Measurements from ENCODE around the gene MMD. TPM values are rescaled to one million over a fixed set of nuclear protein-coding genes. Genes with fewer than 3 reads are reported as not detected.
"Not testable (repeated sequence)": the region's sequence is repeated elsewhere in the genome, so short reads cannot be mapped to it uniquely, and the experiment has no call there.

The MMD gene
- total RNA-seq, 1 donor from 2014 or later = 2.1 TPM

DNA sequence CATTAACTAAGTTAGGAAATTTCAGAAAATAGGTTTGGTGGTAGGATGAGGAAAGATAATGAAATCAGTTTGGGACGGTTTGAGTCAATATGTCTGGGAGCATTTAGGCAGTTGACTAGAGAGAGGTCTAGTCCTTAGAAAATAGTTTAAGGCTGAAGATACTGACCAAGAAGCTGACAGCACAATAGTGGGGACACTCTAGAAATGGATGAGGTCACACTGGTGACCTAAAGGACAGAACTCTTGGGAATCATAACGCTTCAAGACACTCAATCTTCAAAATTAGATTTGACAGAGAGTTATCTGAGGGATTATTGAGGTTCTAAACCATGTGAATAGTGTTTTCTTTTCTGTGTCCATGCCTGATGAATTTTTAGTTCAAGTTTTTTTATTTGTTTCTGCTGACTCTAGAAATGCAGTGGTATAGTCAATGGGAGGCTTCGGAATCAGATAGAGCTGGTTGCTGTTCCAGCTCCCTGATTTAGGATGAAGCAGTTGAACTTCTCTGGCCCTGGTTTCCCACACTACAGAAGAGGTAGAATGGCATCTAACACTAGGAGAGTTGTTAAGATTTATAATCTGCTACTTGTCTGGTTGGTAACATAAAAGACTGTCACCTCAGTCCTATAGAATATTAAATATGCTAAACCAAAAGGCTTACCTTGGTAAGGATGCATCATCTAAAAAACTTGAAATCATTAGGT, 29.7 kb downstream of the MMD start:
- no peak for ATAC-seq

DNA sequence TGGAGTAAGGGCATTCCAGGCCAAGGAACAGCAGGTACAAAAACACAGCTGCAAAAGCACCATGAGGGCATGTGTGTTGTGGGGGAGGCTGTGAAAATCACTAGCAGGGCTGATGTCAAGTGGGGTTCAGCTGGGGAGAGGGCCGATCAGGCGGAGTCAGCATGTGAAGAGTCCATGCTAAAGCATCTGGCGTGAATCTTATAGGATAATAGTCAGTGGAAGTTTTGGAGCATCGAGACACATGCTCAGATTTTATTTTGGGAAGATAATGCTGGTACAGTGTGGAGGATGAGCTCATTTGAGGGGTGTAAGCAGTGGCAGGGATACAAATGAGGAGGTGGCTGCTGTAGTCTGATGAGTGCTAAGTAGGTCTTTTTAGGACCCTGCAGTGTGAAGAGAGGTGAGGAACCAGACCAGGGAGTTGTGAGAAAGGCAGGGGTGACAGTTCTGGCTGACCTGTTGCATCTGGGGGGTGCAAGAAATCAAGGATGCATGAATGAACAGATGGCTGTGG, 30.3 kb downstream of the MMD start:
- ATAC-seq = no peak

DNA sequence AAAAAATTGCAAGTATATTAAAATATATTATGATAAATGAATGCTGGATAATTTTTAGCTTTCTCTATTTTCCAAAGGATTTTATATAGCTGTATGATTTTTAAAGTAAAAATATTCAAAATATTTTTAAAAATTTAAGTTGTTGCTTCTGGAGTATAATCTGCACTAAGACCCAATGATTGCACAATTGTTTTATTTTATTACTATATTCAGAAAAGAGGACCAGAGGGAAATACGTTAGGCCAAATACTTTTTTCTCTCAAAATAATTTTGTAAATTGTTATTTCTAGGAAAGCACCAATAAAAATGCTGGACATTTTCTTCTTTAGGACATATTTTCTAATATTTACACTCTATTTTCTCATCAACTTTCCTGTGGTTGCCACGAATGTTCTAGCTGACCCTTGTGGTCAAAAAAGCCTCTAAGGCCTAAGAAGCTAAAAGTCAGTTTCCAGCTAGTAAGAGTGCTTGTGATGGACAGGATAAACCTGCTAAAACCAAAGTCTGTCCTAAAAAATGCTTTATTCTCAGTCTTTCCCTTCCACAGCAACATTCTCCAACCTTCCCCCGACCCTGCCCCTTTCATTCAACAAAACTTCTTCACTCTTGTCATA, 31.2 kb downstream of the MMD start:
- no peak for ATAC-seq

DNA sequence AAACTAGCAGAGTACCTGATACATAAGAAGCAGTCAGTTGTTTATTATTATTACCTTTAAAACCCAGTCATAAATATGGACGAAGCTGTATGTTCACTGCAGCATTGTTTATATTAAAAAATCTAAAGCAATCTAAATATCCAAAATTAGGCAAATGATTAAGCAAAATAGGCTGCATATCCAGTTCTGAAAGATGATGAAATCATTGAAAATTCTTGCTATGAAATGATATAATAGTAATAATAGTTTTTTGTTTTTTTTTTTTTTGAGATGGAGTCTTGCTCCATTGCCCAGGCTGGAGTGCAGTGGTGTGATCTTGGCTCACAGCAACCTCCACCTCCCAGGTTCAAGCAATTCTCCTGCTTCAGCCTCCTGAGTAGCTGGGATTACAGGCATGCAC, 31.9 kb downstream of the MMD start:
- not testable (repeated sequence) for ATAC-seq

DNA sequence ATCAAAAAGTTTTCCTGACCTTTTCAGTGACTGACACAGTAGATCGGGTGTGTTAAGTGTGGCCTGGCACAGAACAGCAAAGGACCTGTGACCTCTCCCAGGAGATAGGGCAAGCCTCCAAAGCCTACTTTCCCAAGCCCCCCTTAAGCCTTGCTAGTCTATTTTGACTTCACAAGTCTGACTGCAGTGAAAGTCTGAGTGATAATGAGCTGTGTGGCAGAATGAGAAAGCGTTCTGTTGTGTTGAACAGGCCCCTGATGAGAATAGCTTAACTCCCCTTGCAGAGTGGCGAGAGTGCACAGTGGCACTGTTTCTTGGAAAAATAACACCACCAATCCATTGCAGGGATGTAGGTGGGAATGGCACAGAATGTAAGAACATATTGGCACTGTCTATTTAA, 32.8 kb downstream of the MMD start:
- no peak for ATAC-seq

DNA sequence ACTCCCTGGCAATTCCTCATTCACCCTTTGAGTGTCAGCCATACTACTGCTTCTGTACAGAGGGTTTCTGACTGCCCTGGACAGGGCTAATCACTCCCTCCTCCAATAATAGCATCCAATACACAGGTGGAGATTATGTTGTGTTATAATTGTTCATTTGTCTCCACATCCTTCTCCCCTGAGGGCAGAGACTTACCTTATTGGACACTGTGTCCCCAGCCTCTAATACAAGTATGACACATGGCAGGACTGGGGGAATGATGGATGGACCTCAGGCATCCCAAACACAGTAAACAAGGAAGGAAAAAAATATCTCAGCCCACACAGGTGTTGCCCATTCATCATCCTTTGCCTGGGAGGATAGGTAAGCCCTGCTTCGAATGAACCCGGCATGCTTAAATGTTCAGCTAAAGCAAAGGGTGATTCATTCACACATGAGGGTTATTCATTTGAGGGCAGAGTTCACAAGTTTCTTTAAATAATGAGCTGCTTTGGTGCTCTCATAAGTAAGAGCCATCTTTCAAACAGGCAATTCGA, 34.8 kb downstream of the MMD start:
- ATAC-seq = no peak

DNA sequence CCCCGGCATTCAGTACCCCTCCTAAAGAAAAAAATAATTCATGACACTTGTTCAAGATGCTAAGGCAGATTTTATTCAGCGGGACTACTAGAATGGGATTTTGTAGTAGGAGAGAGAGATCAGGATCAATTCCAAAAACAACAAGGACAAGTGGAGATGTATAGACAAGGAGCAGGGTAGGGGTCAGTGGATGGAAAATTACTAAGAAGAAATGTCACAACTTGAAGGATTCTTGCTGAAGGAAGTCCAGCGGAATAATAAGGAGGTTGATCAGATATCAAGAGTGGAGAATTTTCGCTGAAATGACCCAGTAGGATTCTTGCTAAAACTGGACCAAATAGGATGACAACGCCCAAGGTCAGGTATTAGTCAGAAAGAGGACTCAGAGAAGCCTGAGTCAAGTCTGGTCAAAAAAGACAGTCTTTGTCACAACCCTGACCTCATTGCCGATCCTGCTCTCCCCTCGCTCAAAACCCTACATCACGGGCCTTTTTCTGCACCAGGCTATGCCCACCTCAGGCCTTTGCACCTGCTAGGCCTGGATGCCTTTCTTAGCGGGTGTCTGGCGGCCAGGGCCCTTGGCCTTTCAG, 36.9 kb downstream of the MMD start:
- peak; percentile 8 for ATAC-seq

DNA sequence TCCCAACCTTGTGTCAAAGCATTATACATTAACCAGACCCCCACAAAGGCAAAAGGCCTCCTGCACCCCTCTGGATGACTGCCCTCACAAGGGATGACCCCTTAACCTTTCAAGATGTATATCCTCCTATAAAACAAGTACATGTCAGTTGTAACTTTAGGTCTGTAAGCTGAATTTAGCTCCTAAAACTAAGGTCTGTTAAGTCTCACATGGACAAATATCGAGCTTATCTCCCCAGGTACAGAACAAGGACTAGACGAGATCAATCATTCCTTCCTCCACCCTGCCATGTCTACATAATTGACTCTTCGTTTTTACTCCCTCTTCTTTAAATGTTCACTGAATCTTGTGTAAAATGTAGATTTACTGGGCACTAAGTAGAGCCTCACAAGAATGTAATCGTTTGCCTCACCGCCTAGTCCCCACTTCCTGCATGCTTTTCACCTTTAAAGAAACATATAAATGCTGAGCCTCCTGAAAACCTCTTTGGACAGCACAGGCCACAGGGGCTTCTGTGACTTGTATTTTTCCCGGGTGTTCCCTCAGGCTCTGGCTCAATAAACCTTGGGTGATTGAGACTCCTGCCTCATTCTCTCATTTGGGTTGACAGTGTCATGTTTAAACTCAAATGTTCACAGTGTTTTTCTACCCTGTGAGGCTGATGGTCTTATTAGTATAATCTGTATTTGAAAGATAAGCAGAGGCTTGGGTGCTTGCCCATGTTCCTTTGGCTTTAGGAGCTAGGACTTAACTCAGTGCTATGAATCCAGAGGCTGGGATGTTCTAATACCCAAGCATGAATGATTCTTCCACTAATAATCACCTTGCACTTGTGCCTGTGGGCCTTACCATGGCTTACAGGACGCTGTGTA, 37.6 kb downstream of the MMD start:
- no peak for ATAC-seq

DNA sequence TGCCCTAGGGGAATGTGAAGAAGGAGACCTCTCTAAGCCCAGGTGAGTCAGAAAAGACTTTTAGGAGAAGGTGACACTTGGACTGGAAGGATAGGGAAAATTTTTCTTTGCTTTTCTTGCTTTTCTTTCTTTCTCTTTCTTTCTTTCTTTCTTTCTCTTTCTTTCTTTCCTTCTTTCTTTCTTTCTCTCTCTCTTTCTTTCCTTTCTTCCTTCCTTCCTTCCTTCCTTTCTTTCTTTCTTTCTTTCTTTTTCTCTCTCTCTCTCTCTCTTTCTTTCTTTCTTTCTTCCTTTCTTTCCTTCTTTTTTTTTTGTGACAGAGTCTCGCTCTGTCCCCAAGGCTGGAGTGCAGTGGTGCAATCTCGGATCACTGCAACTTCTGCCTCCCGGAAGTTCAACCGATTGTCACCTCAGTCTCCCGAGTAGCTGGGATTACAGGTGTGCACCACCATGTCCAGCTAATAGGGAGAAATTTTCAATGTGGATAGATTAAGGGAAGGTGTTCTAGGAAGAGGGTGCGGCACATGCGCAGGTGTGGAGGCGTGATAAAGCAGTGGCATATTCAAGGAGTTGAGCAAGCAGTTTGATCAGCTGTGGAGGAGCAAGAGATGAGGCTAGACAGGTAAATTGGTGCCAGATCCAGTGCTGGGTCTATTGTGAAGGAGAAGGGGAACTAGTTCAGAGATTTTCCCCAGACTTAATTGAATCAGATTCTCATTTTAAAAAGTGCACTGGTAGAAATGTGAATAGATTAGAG, 40.4 kb downstream of the MMD start:
- no peak for ATAC-seq

DNA sequence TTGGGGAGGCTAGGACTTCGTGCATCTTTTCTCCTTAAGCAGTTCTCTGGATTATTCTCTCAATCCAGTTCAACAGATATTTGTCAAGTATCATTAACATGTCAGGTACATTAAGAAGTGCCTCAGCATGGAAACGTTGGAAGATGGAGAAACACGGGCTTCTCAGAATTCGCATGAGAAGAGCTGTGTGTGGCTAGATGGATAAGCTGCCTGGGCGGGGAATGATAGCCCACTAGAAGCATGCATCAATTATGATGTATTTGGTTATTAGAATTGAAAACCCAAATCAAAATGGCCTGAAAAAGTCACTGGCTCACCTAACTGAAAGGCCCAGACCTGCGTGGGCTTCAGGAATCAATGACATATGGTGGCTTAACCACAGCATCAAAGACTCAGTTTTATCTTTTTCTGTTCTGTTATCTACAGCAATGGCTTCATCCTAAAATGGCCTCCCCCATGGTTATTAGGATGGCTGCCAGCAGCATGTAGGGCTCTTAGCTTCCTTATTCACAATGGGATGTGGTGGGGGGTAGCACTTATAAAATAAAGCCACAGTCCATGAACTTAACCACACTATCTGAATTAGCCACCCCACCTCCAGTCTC, 43.9 kb downstream of the MMD start:
- no peak for ATAC-seq

DNA sequence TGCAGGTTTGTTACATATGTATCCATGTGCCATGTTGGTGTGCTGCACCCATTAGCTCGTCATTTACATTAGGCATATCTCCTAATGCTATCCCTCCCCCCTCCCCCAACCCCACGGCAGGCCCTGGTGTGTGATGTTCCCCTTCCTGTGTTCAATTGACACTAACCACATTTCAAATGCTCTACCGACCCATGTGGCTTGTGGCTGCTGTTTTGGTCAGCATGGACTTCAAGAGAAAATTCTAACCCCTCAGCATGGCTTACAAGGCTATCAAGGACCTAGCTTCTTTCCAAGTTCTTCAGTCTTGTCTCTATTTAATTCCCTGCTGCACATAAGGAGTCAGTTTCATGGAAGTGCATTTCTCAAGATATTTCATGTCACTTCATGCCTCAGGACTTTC, 52.9 kb downstream of the MMD start:
- ATAC-seq = no peak

DNA sequence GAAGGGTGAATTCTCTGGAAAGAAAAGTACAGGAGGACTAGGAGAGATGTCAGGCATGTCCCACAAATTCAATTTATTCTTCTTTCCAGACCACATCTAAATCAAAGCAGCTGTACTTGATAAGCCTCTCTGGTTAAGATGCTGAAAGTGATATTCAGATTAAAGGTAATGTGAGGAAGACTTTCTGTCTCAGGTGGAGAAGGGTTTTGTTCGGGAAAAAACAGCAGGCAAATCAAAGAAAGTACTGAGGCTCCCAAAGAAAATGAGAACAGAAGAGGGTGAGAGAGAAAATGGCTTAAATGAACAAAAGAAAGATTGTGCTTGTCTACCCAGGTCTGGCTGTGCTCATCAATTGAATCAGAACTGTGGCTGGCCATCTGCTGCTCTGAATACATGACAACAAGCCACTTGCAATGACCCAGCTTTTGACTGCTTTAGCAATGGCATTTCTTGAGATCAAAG, 55.6 kb downstream of the MMD start:
- ATAC-seq = no peak

DNA sequence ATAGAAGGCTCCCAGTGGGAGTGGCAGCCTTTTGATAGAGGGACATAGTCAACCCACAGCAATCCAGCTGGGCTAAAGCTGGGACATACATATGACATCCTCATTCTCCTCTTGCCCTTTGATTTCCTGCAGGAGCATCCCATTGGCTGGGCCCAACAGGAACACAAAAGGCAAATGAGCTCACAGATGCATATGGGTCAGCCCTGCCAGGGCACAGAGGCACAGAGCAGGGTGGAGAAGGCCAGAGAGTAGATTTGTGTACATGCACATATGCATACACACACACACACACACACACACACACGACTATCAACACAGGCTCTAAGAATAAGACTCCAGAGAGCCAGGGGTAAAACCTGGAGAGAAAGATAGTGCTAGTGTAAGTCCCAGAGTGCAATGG, 58.6 kb downstream of the MMD start:
- ATAC-seq = no peak

DNA sequence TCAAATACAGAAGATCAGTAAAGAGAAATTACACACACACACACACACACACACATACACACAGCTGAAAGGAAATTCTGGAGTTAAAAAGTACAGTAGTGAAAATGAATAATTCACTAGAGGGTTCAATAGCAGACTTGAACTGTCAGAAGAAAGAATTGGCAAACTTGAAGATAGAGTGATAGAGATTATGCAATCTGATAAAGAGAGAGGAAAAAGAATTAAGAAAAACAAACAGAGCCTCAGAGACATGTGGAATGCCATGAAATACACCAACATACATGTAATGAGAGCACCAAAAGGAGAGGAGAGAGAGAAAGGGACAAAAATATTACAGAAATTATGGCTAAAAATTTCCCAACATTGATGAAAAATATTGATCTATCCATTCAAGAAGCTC, 60.7 kb downstream of the MMD start:
- ATAC-seq = no peak

DNA sequence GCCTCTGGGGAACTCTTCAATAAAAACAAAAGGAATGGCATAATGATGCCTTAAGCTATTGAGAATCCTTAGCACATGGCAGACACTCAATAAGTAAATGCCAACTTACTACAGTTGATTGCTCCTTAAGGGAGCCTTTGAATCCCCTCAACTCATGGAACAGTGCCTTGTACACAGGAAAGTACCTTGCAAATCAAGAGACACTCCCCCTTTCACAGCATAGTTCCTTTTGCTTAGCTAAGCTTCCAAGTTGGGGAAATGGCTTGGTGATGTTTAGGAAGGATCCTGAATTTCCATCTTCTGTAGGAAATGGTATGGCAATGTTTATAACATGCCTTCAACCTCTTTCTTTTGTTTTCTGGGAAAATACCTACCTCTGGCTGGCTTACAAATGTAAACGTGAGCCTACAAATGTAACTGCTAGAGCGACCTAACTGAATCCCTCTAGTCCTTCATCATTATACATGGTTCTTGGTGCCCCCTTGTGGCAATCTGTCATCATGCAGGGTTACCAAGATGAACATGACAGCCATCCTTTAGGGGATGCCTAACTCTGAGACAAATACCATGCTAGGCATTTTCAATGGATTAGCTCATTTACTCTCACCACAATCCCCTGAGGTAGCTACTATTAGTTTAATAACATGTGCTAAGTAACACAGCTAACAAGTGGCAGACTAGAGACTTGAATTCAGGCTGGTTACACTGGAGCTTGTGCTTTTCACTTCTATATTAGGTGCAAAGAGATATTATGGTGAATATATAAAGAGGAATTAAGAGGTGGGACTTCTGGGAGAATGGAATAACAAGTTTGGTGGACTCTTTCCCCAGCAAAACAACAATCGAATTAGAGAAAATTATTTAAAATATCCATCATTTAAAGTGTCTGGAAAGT, 65.0 kb downstream of the MMD start:
- ATAC-seq = peak; percentile 76

DNA sequence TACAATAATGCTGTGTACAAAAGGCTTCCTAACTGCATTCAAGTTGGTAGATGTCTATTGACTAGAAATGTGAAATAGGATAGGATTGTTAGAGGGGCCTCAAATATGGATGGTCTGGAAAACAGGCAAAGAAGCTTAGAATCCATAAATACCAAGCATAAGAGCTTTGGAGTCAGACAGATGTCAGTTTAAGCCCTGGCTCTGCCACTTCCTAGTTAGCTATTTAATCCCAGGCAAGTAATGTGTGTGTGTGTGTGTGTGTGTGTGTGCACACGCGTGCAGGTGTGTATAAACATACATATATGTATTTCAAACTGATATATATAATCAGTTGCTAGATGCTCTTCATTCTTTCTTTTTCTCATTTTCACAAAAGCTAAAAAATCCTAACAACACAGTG, 66.7 kb downstream of the MMD start:
- ATAC-seq = no peak

DNA sequence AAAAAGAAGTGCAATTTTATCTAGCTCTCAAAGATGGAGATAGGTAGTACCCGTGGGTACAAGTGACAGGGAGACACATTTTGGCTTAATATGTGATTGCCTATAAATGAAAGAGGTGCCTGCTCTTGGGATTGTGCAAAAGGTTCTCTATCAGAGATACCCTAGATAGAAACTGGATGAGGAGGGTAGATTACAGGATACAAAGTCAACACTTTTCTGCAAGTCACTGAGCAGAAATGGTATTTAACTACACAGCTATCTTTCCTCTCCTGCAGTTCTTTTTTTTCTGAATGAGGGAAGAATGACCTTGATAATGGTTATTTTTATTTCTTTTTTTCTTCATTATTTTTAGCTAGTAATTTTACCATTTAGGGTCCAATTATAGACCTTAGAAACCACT, 67.6 kb downstream of the MMD start:
- no peak for ATAC-seq

DNA sequence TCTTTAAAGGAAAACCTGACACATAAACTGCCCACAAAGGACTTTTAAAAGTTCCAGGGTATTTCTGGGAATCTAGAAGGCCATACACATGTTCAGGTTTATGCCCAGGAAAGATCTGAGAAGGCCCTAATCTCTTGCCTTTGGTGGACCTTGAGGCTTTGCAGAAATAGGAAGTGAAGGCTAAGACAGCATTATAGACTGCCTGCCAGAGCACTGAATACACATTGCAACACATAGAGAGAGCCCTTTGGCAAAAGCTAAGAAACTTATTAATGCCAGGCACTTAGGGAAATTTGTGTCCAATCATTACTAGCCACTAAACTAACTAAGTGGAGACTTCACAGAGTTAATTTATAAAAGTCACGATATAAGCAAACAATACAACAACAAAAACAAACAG, 70.4 kb downstream of the MMD start:
- no peak for ATAC-seq

DNA sequence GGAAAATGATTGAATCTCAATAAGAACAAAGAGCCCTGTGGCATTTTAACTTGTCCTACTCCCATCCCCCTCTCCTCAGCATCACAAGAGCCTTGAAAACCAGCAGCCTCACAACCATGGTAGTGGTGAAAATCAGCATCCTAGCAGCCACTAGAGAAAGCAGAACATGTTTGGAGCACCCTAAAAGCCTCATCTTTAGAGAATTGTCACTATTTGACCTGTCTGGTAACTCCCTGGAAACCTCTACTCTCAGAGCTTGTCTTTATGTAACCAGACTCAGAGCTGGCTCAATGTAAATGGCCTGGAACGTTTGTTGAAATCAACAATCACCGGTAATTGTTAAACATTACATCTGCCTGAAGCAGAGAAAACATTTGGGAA, 70.8 kb downstream of the MMD start:
- no peak for ATAC-seq

DNA sequence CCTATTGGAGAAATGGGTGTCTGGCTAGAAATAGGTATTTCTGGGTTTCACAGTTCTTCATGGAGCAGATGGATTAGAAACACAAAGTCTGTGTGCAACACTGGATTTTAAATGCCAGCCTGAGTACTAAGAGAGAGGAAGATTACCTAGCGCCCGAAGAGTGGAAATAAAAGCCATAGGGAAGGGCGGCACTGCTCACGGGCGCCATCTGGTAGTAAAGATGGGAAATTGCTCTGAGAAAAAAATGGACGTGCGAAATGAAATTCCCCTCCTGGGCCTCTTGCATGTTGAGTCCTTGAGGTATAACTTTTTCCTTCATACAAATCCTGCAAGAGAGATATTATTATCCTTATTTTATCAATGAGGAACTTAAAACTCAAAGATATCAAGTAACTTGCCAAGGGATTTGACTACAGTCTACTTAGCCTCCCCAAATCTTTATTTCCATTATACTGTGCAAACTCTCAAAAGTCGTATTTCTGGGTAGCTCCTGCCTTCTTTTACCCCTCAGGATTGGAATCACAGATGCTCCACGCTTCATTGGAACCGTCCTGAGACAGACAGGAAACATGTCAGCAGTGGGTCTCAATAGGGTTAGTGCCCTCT, 72.8 kb downstream of the MMD start:
- ATAC-seq = peak; percentile 70

Measured in esophagus mucosa (tissue), 1 donor.